Endothelial cell of umbilical vein (primary cell): ENCODE measurements around the gene PALM. TPM values are rescaled to one million over a fixed set of nuclear protein-coding genes. Genes with fewer than 3 reads are reported as not detected.

Experiments used
- BruUV-seq: library from RNA; stranded (reverse); fragments of 400-500 nt; replicated peaks from 2 replicates; lab custom pipeline; 2021; lab: Mats Ljungman, UMichigan
- CTCF ChIA-PET: fragments of 300-600, 350-600 bp; sonication (Branson Sonifier 250); formaldehyde crosslinking; loops from one replicate; lab custom pipeline; 2021; ENCODE audit warnings: antibody characterized with exemption, inconsistent platforms; lab: Charles Lee
- POLR2A ChIA-PET: fragments of 300-600, 350-600 bp; sonication (Branson Sonifier 250); formaldehyde crosslinking; loops from one replicate; lab custom pipeline; 2021; ENCODE audit warnings: antibody characterized with exemption, inconsistent platforms; lab: Charles Lee
- DNase-seq: peaks from one replicate; pipeline ENCODE4 v3.0.0-alpha.2; 2011; ENCODE audit warnings: low read depth, low spot score
- FAIRE-seq: peaks from 2 replicates; lab custom pipeline; 2011; peaks lifted over from hg19 to GRCh38; lab: Jason Lieb, UNC
- H2AFZ ChIP-seq: 2 replicates; pipeline ENCODE4 v1.6.0; 2012; ENCODE audit warnings: low read depth, low read length, control low read depth, inconsistent platforms
- H3K27ac ChIP-seq: 2 replicates; pipeline ENCODE4 v1.5.1; 2011; ENCODE audit warnings: low read depth, mild to moderate bottlenecking, control low read depth, low read length, moderate library complexity; ENCODE audit not compliant: insufficient read depth
- H3K27me3 ChIP-seq, 2 experiments: 2 replicates each; pipeline versions ENCODE4 v1.6.0 to v1.6.1; 2011; ENCODE audit warnings: low read length in 2 of 2, mixed read lengths in 1 of 2; ENCODE audit not compliant: control insufficient read depth in 2 of 2, insufficient read depth in 2 of 2
- H3K36me3 ChIP-seq, 2 experiments: 2 replicates in 1 of 2; 3 replicates in 1 of 2; pipeline ENCODE4 v1.5.1; 2011; ENCODE audit warnings: low read length in 2 of 2, mild to moderate bottlenecking in 1 of 2, moderate library complexity in 1 of 2; ENCODE audit not compliant: control insufficient read depth in 2 of 2, insufficient read depth in 2 of 2; ENCODE audit errors: extremely low read depth in 1 of 2
- H3K4me1 ChIP-seq: 3 replicates; pipeline ENCODE4 v1.5.1; 2011; ENCODE audit warnings: mild to moderate bottlenecking, low read length; ENCODE audit not compliant: control insufficient read depth, insufficient read depth; ENCODE audit errors: extremely low read depth
- H3K4me2 ChIP-seq: 2 replicates; pipeline ENCODE4 v1.6.1; 2011; ENCODE audit warnings: low read length, control low read depth, mixed read lengths; ENCODE audit not compliant: insufficient read depth
- H3K4me3 ChIP-seq, 3 experiments: fragments of 200-600 bp in 1 of 3; sonication (generic), shearing (Covaris generic) in 1 of 3; replicated peaks in 1 of 3; 2 replicates each; pipeline ENCODE4 v1.5.1; 2011 to 2016; ENCODE audit warnings: control low read depth in 3 of 3, low read length in 3 of 3, mild to moderate bottlenecking in 2 of 3, inconsistent platforms in 1 of 3, low read depth in 1 of 3, moderate library complexity in 1 of 3; ENCODE audit not compliant: insufficient read depth in 1 of 3
- H3K79me2 ChIP-seq: 2 replicates; pipeline ENCODE4 v1.6.0; 2012; ENCODE audit warnings: low read length, inconsistent platforms; ENCODE audit not compliant: control insufficient read depth, insufficient read depth
- H3K9ac ChIP-seq: replicated peaks from 2 replicates; pipeline ENCODE3; 2011; ENCODE audit warnings: low read length, control low read depth; ENCODE audit not compliant: insufficient read depth; ENCODE audit errors: extremely low read depth
- H3K9me1 ChIP-seq: replicated peaks from 3 replicates; pipeline ENCODE4 v1.6.0; 2011; ENCODE audit warnings: mild to moderate bottlenecking, low read length; ENCODE audit not compliant: control insufficient read depth, insufficient read depth; ENCODE audit errors: extremely low read depth
- H3K9me3 ChIP-seq: replicated peaks from 2 replicates; pipeline ENCODE4 v1.5.1; 2012; ENCODE audit warnings: low read length, inconsistent platforms; ENCODE audit not compliant: control insufficient read depth, insufficient read depth
- H4K20me1 ChIP-seq: replicated peaks from 2 replicates; pipeline ENCODE3; 2011; ENCODE audit warnings: mild to moderate bottlenecking, low read length; ENCODE audit not compliant: control insufficient read depth, insufficient read depth; ENCODE audit errors: extremely low read depth
- CTCF ChIP-seq, 2 donors: IDR thresholded peaks; 1 replicate in 1 of 2; 2 replicates in 1 of 2; pipeline ENCODE4 v1.5.1; 2011; ENCODE audit warnings: low read length in 2 of 2, mild to moderate bottlenecking in 2 of 2, moderate library complexity in 2 of 2, control low read depth in 1 of 2, inconsistent platforms in 1 of 2, low read depth in 1 of 2; ENCODE audit not compliant: insufficient read depth in 1 of 2; ENCODE audit errors: extremely low read depth in 1 of 2
- EZH2 ChIP-seq: IDR thresholded peaks from 2 replicates; pipeline ENCODE4 v1.6.1; 2012; ENCODE audit warnings: borderline replicate concordance, low read depth, mild to moderate bottlenecking, moderate library complexity, low read length, inconsistent platforms; ENCODE audit not compliant: severe bottlenecking
- FOS ChIP-seq: IDR thresholded peaks from 2 replicates; pipeline ENCODE4 v1.6.1; 2011; ENCODE audit warnings: mild to moderate bottlenecking, low read length, moderate library complexity, borderline replicate concordance; ENCODE audit not compliant: insufficient read depth
- GATA2 ChIP-seq: IDR thresholded peaks from 2 replicates; pipeline ENCODE4 v1.7.0; 2011; ENCODE audit warnings: low read depth, mild to moderate bottlenecking, moderate library complexity, mixed read lengths, low read length; ENCODE audit not compliant: insufficient read length, insufficient read depth
- JUN ChIP-seq: IDR thresholded peaks from 2 replicates; pipeline ENCODE4 v1.6.1; 2011; ENCODE audit warnings: borderline replicate concordance, low read depth; ENCODE audit not compliant: insufficient read length, insufficient read depth
- MYC ChIP-seq: IDR thresholded peaks from one replicate; pipeline ENCODE4 v1.6.1; 2011; ENCODE audit warnings: mild to moderate bottlenecking, low read depth, low read length
- POLR2A ChIP-seq: IDR thresholded peaks from 2 replicates; pipeline ENCODE4 v1.6.1; 2012; ENCODE audit warnings: low read depth, mild to moderate bottlenecking, control low read depth, low read length
- POLR2AphosphoS5 ChIP-seq: IDR thresholded peaks from 2 replicates; pipeline ENCODE4 v1.6.1; 2012; ENCODE audit warnings: low read depth, mild to moderate bottlenecking, control low read depth, low read length, moderate library complexity; ENCODE audit not compliant: insufficient read depth
- dilution Hi-C: fragments of 300-500 bp; cut with MboI; formaldehyde crosslinking; loops from one replicate; pipeline ENCODE4 v1.15.0; 2019; ENCODE audit warnings: low sequenced_read_pairs; ENCODE audit not compliant: extremely low pct_ligation_motif_present
- intact Hi-C: fragments of 100-400 bp; cut with micrococcal nuclease; formaldehyde crosslinking; loops from one replicate; pipeline ENCODE4 v1.10.0; 2022
- polyA plus RNA-seq, 4 experiments: library from polyadenylated mRNA; depleted of rRNA in 3 of 4; stranded (reverse) in 3 of 4; unstranded in 1 of 4; fragments of >200 nt; gene quantifications; 2 replicates each; pipeline versions ENCODE4 v1.2.1 to v1.2.3, GENCODE V29; 2011 to 2012; ENCODE audit warnings: missing spikeins in 1 of 4
- total RNA-seq: library from RNA; stranded (reverse); gene quantifications from 2 replicates; pipeline ENCODE4 v1.2.3, GENCODE V29; 2021
- TF ChIP-seq, protein P1 (sequence below): IDR thresholded peaks from 2 replicates; pipeline ENCODE4 v1.6.1; 2011; ENCODE audit not compliant: insufficient read depth, insufficient read length

Gene PALM
- total and polyA plus RNA-seq, 2 donors (not counting 3 experiments of a cell fraction or from before 2014, with no cell fraction given) = 3.9 to 31.8 TPM

DNA sequence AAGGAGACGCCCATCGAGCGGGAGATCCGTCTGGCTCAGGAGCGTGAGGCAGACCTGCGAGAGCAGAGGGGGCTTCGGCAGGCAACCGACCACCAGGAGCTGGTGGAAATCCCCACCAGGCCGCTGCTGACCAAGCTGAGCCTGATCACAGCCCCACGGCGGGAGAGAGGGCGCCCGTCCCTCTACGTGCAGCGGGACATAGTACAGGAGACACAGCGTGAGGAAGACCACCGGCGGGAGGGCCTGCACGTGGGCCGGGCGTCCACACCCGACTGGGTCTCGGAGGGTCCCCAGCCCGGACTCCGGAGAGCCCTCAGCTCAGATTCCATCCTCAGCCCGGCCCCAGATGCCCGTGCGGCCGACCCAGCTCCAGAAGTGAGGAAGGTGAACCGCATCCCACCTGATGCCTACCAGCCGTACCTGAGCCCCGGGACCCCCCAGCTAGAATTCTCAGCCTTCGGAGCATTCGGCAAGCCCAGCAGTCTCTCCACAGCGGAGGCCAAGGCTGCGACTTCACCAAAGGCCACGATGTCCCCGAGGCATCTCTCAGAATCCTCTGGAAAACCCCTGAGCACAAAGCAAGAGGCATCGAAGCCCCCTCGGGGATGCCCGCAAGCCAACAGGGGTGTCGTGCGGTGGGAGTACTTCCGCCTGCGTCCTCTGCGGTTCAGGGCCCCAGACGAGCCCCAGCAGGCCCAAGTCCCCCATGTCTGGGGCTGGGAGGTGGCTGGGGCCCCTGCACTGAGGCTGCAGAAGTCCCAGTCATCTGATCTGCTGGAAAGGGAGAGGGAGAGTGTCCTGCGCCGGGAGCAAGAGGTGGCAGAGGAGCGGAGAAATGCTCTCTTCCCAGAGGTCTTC is 49.3 kb downstream of the PALM start:
- dilution Hi-C loops = no loop called here
- Histone ChIP-seq H3K27me3 (no peaks in the 10 kb centered on the region), H2AFZ (no peak overlapping the region), H3K79me2 (no peaks in the 10 kb centered on the region), H3K27ac (no peak overlapping the region), H3K4me2 (no peak overlapping the region), H3K4me3 (no peak overlapping the region), H3K9me3 (no peaks in the 10 kb centered on the region), H3K4me1 (no peaks in the 10 kb centered on the region), H4K20me1 (no peaks in the 10 kb centered on the region), H3K36me3 (no peaks in the 10 kb centered on the region), H3K9ac (no peak overlapping the region), H3K9me1 (no peaks in the 10 kb centered on the region)
- no peak for DNase-seq
- ChIA-PET POLR2A (no interaction called here), CTCF (no interaction called here)
- BruUV-seq = no TSS peak
- no peak for FAIRE-seq
- no peak for TF ChIP-seq POLR2A
- no peak for TF ChIP-seq FOS
- TF ChIP-seq POLR2AphosphoS5 = no peak
- no peak for TF ChIP-seq JUN
- TF ChIP-seq, protein P1, sequence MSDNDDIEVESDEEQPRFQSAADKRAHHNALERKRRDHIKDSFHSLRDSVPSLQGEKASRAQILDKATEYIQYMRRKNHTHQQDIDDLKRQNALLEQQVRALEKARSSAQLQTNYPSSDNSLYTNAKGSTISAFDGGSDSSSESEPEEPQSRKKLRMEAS = no peak
- no peak for TF ChIP-seq GATA2
- TF ChIP-seq EZH2 = no peak
- no peak for TF ChIP-seq MYC
- TF ChIP-seq CTCF (IDR thresholded peaks at IDR 0.05; ENCODE audit: extremely low read depth in 1 of 2, insufficient read depth in 1 of 2, low read depth in 1 of 2, low read length in 2 of 2) = no peak
- intact Hi-C loops = no loop called here
